Gastroesophageal sphincter (tissue), 4 donors: ENCODE data around the gene KLF7. TPM values are rescaled to one million over a fixed set of nuclear protein-coding genes. Genes with fewer than 3 reads are reported as not detected.

Source experiments
- ATAC-seq: fragments of 150-250 bp; one replicate; pipeline ENCODE4 v1.9.1; 2016; ENCODE audit warnings: mild to moderate bottlenecking, moderate library complexity
- H3K27ac ChIP-seq, 4 donors: fragments of 200-600 bp; sonication (generic) in 3 of 4; 1 replicate in 3 of 4; 2 replicates in 1 of 4; pipeline ENCODE4 v1.5.1; 2016 to 2019
- H3K27me3 ChIP-seq: fragments of 200-600 bp; sonication (generic); one replicate; pipeline ENCODE4 v1.5.1; 2019
- H3K36me3 ChIP-seq, 2 donors: fragments of 200-600 bp; sonication (generic); one replicate each; pipeline ENCODE4 v1.5.1; 2019; ENCODE audit warnings: control low read depth in 1 of 2
- H3K4me1 ChIP-seq, 3 donors: fragments of 200-600 bp; sonication (generic); 1 replicate in 2 of 3; 2 replicates in 1 of 3; pipeline ENCODE4 v1.5.1; 2016 to 2019; ENCODE audit warnings: control low read depth in 2 of 3
- H3K4me3 ChIP-seq, 2 donors: fragments of 200-600 bp; sonication (generic); one replicate each; pipeline ENCODE4 v1.5.1; 2019; ENCODE audit warnings: mild to moderate bottlenecking in 1 of 2, moderate library complexity in 1 of 2
- H3K9me3 ChIP-seq, 3 donors: fragments of 200-600 bp; sonication (generic); one replicate each; pipeline ENCODE4 v1.5.1; 2017 to 2019; ENCODE audit warnings: control low read depth in 2 of 3
- CTCF ChIP-seq, 4 experiments: fragments of 200-600 bp in 2 of 4; fragments of 450-650 bp in 2 of 4; sonication (generic) in 1 of 4; IDR thresholded peaks; one replicate each; pipeline ENCODE4 v1.5.1; 2017 to 2019; ENCODE audit warnings: antibody characterized with exemption in 4 of 4, mild to moderate bottlenecking in 2 of 4, moderate library complexity in 2 of 4
- EP300 ChIP-seq: sonication (generic); formaldehyde crosslinking; IDR thresholded peaks from one replicate; pipeline ENCODE4 v1.6.1; 2017; ENCODE audit warnings: antibody characterized with exemption, mild to moderate bottlenecking
- POLR2A ChIP-seq, 2 donors: fragments of 450-650 bp; IDR thresholded peaks; one replicate each; pipeline ENCODE4 v1.6.1; 2017; ENCODE audit warnings: antibody characterized with exemption in 2 of 2, mild to moderate bottlenecking in 2 of 2, moderate library complexity in 1 of 2
- POLR2AphosphoS5 ChIP-seq: sonication (generic); formaldehyde crosslinking; IDR thresholded peaks from one replicate; pipeline ENCODE4 v1.6.1; 2017; ENCODE audit warnings: antibody characterized with exemption
- whole genome bisulfite sequencing, 2 donors: methylation state at CpG; one replicate each; pipeline ENCODE4 v1.1.5; 2018; ENCODE audit warnings: low coverage in 1 of 2; 5-methylcytosine and 5-hydroxymethylcytosine counted together
- total RNA-seq, 4 donors: library from RNA; depleted of rRNA; stranded (reverse); fragments of >200 nt; gene quantifications; one replicate each; pipeline ENCODE4 v1.1.0, GENCODE V29; 2016

The KLF7 gene
- total RNA-seq, 4 donors from 2014 or later = 30.7 to 59.3 (median 42.1) TPM

GRCh38 chr2:207087046-207087902, 78.5 kb downstream of the KLF7 start:
- Histone ChIP-seq H3K27me3 (no peaks in the 10 kb centered on the region), H3K4me1 (peaks cover 14 to 98% (median 22%) of the 10 kb centered on the region in 3 donors), H3K36me3 (peaks cover 0 to 63% of the 10 kb centered on the region in 2 donors), H3K4me3 (no peak overlapping the region), H3K9me3 (no peaks in the 10 kb centered on the region), H3K27ac (peak overlapping the region in 2 of 4 donors; percentile 43 to 48)
- TF ChIP-seq EP300 = no peak
- no peak for TF ChIP-seq CTCF (IDR thresholded peaks at IDR 0.05)
- no peak for TF ChIP-seq POLR2A (IDR thresholded peaks at IDR 0.05)
- no peak for TF ChIP-seq POLR2AphosphoS5
- 79 to 94% methylated on average over 5 to 7 of the region's 7 CpGs for WGBS, 2 donors
- no peak for ATAC-seq

GRCh38 chr2:207086136-207086535, 79.6 kb downstream of the KLF7 start:
- H3K27me3 ChIP-seq = no peaks in the 10 kb centered on the region
- whole genome bisulfite sequencing, 2 donors = 31 to 65% methylated on average over 8 of the region's 8 CpGs
- H3K27ac ChIP-seq = peak overlapping the region in 3 of 4 donors; percentile 15 to 48 (median 43)
- no peak overlapping the region for H3K4me3 ChIP-seq
- ATAC-seq = no peak
- no peak for TF ChIP-seq CTCF (IDR thresholded peaks at IDR 0.05)
- peaks cover 0 to 68% of the 10 kb centered on the region in 2 donors for H3K36me3 ChIP-seq
- peaks cover 11 to 88% (median 20%) of the 10 kb centered on the region in 3 donors for H3K4me1 ChIP-seq
- no peaks in the 10 kb centered on the region for H3K9me3 ChIP-seq

GRCh38 chr2:207085110-207085509, 80.6 kb downstream of the KLF7 start:
- TF ChIP-seq CTCF (IDR thresholded peaks at IDR 0.05) (no peak), EP300 (no peak), POLR2A (IDR thresholded peaks at IDR 0.05) (no peak), POLR2AphosphoS5 (no peak)
- Histone ChIP-seq H3K27me3 (no peaks in the 10 kb centered on the region), H3K36me3 (peaks cover 0 to 78% of the 10 kb centered on the region in 2 donors), H3K4me3 (no peak overlapping the region), H3K4me1 (peaks cover 6 to 78% (median 9%) of the 10 kb centered on the region in 3 donors), H3K9me3 (no peaks in the 10 kb centered on the region), H3K27ac (peak overlapping the region in 3 of 4 donors; percentile 18 to 48 (median 43))
- 50 to 62% methylated on average over 2 to 5 of the region's 5 CpGs for WGBS, 2 donors
- ATAC-seq = no peak

GRCh38 chr2:207083361-207084110, 82.2 kb downstream of the KLF7 start:
- WGBS, 2 donors = 58 to 67% methylated on average over 2 of the region's 2 CpGs
- no peak for TF ChIP-seq CTCF (IDR thresholded peaks at IDR 0.05)
- no peak for TF ChIP-seq POLR2AphosphoS5
- Histone ChIP-seq H3K27me3 (no peaks in the 10 kb centered on the region), H3K9me3 (no peaks in the 10 kb centered on the region), H3K27ac (peak overlapping the region in 3 of 4 donors; percentile 12 to 48 (median 34)), H3K4me1 (peaks cover 0 to 62% (median 3%) of the 10 kb centered on the region in 3 donors), H3K4me3 (no peak overlapping the region), H3K36me3 (peaks cover 5 to 92% of the 10 kb centered on the region in 2 donors)
- ATAC-seq = no peak
